Right atrium auricular region (tissue), 2 donors: ENCODE data around the gene DNAJC5. TPM values are rescaled to one million over a fixed set of nuclear protein-coding genes. Genes with fewer than 3 reads are reported as not detected.

ENCODE experiments used
- DNase-seq: peaks from one replicate; pipeline ENCODE4 v3.0.0-alpha.2; 2019; ENCODE audit warnings: low spot score
- H3K27ac ChIP-seq, 2 donors: fragments of 200-600 bp; sonication (generic); 1 replicate in 1 of 2; 2 replicates in 1 of 2; pipeline ENCODE4 v1.5.1; 2016 to 2019
- H3K27me3 ChIP-seq, 2 donors: fragments of 200-600 bp; sonication (generic); one replicate each; pipeline versions ENCODE4 v1.5.1 to v1.6.0; 2017 to 2019
- H3K36me3 ChIP-seq: fragments of 200-600 bp; sonication (generic); one replicate; pipeline ENCODE4 v1.5.1; 2016
- H3K4me1 ChIP-seq, 2 donors: fragments of 200-600 bp; sonication (generic); one replicate each; pipeline versions ENCODE4 v1.5.1 to v1.6.0; 2017 to 2019
- H3K4me3 ChIP-seq, 2 donors: fragments of 200-600 bp; sonication (generic); 1 replicate in 1 of 2; 2 replicates in 1 of 2; pipeline ENCODE4 v1.5.1; 2017 to 2019; ENCODE audit warnings: mild to moderate bottlenecking in 1 of 2, moderate library complexity in 1 of 2
- H3K9me3 ChIP-seq, 2 donors: fragments of 200-600 bp; sonication (generic); one replicate each; pipeline ENCODE4 v1.5.1; 2019
- CTCF ChIP-seq, 2 donors: fragments of 200-600 bp; sonication (generic); IDR thresholded peaks; one replicate each; pipeline ENCODE4 v1.5.1; 2019; ENCODE audit warnings: antibody characterized with exemption in 2 of 2
- total RNA-seq, 2 donors: library from RNA; depleted of rRNA; stranded (reverse); fragments of >200 nt; gene quantifications; one replicate each; pipeline ENCODE4 v1.1.0, GENCODE V29; 2016

The DNAJC5 gene
- total RNA-seq, 2 donors from 2014 or later: 41.2 to 43.8 TPM

- H3K27me3 ChIP-seq: no peaks in the 10 kb centered on the region
- peaks cover 0 to 13% of the 10 kb centered on the region in 2 donors for H3K4me1 ChIP-seq
- no peak overlapping the region for H3K4me3 ChIP-seq
- DNase-seq: no peak
- H3K36me3 ChIP-seq: peaks cover 71% of the 10 kb centered on the region
- TF ChIP-seq CTCF (IDR thresholded peaks at IDR 0.05): no peak
- H3K9me3 ChIP-seq: no peaks in the 10 kb centered on the region
- no peak overlapping the region for H3K27ac ChIP-seq
Measured at GRCh38 chr20:63935447-63935846, 40.5 kb downstream of the DNAJC5 start.

- Histone ChIP-seq H3K9me3 (no peaks in the 10 kb centered on the region), H3K4me3 (no peak overlapping the region), H3K4me1 (peaks cover 0 to 17% of the 10 kb centered on the region in 2 donors), H3K27ac (no peak overlapping the region), H3K27me3 (no peaks in the 10 kb centered on the region), H3K36me3 (peaks cover 63% of the 10 kb centered on the region)
- TF ChIP-seq CTCF (IDR thresholded peaks at IDR 0.05): no peak
- no peak for DNase-seq
Measured at GRCh38 chr20:63937596-63937995, 42.7 kb downstream of the DNAJC5 start.

GRCh38 chr20:63939061-63939935 lies 44.4 kb downstream of the DNAJC5 start:
- no peak for TF ChIP-seq CTCF (IDR thresholded peaks at IDR 0.05)
- Histone ChIP-seq H3K36me3 (peaks cover 75% of the 10 kb centered on the region), H3K9me3 (no peaks in the 10 kb centered on the region), H3K4me3 (no peak overlapping the region), H3K27ac (no peak overlapping the region), H3K27me3 (no peaks in the 10 kb centered on the region), H3K4me1 (peaks cover 0 to 16% of the 10 kb centered on the region in 2 donors)
- no peak for DNase-seq

- Histone ChIP-seq H3K36me3 (peaks cover 78% of the 10 kb centered on the region), H3K9me3 (no peaks in the 10 kb centered on the region)
- no peak for DNase-seq
Measured at GRCh38 chr20:63940071-63940471, 45.1 kb downstream of the DNAJC5 start.

GRCh38 chr20:63940472-63941266 lies 45.7 kb downstream of the DNAJC5 start:
- peaks cover 0 to 27% of the 10 kb centered on the region in 2 donors for H3K4me1 ChIP-seq
- no peaks in the 10 kb centered on the region for H3K27me3 ChIP-seq
- H3K9me3 ChIP-seq: no peaks in the 10 kb centered on the region
- no peak for TF ChIP-seq CTCF (IDR thresholded peaks at IDR 0.05)
- no peak overlapping the region for H3K4me3 ChIP-seq
- H3K27ac ChIP-seq: no peak overlapping the region
- H3K36me3 ChIP-seq: peaks cover 78% of the 10 kb centered on the region
- no peak for DNase-seq

More at GRCh38 chr20:63940071-63940471, 45.1 kb downstream of the DNAJC5 start:
- no peak overlapping the region for H3K27ac ChIP-seq
- no peak overlapping the region for H3K4me3 ChIP-seq
- TF ChIP-seq CTCF (IDR thresholded peaks at IDR 0.05): no peak
- peaks cover 0 to 21% of the 10 kb centered on the region in 2 donors for H3K4me1 ChIP-seq
- H3K27me3 ChIP-seq: no peaks in the 10 kb centered on the region
